HepG2 (cell line): ENCODE results near the gene ADAMTSL4. TPM values are rescaled to one million over a fixed set of nuclear protein-coding genes. Genes with fewer than 3 reads are reported as not detected.

Experiments
- HMG20B ChIP-seq: conservative IDR thresholded peaks from 2 replicates; pipeline ENCODE4 v1.6.1; 2016; ENCODE audit warnings: missing genetic modification reagents, missing compliant biosample characterization
- KLF13 ChIP-seq: sonication (generic); formaldehyde crosslinking; IDR thresholded peaks from 2 replicates; pipeline ENCODE4 v1.4.0; 2020; ENCODE audit warnings: mild to moderate bottlenecking, missing genetic modification reagents
- LBX2 ChIP-seq: sonication (generic); formaldehyde crosslinking; IDR thresholded peaks from 2 replicates; pipeline ENCODE4 v1.5.0; 2020; ENCODE audit warnings: missing genetic modification reagents, mild to moderate bottlenecking, borderline replicate concordance
- MAZ ChIP-seq, 2 experiments: sonication (generic) in 1 of 2; formaldehyde crosslinking in 1 of 2; IDR thresholded peaks; 2 replicates each; pipeline versions ENCODE4 v1.5.0 to v1.6.1; 2012 to 2020; ENCODE audit warnings: low read depth in 2 of 2, mild to moderate bottlenecking in 2 of 2, borderline replicate concordance in 1 of 2, improper control_type of control experiment in 1 of 2, low read length in 1 of 2, missing genetic modification reagents in 1 of 2, moderate library complexity in 1 of 2
- NFIC ChIP-seq: IDR thresholded peaks from 2 replicates; pipeline ENCODE4 v1.6.1; 2012; ENCODE audit warnings: mild to moderate bottlenecking, low read length, inconsistent platforms
- PHB2 ChIP-seq: fragments of 450-650 bp; IDR thresholded peaks from 2 replicates; pipeline ENCODE4 v1.6.1; 2018; ENCODE audit not compliant: partially characterized antibody
- POLR2A ChIP-seq, 2 experiments: IDR thresholded peaks; 2 replicates each; pipeline ENCODE4 v1.6.1; 2011; ENCODE audit warnings: low read depth in 2 of 2, low read length in 2 of 2, mild to moderate bottlenecking in 1 of 2, moderate library complexity in 1 of 2; ENCODE audit not compliant: insufficient read depth in 1 of 2
- REPIN1 ChIP-seq: sonication (generic); formaldehyde crosslinking; IDR thresholded peaks from 2 replicates; pipeline ENCODE4 v1.8.0; 2022; ENCODE audit warnings: missing genetic modification reagents, low read depth, mild to moderate bottlenecking, borderline replicate concordance
- TEAD3 ChIP-seq: optimal IDR thresholded peaks from 2 replicates; pipeline ENCODE3; 2016; ENCODE audit warnings: borderline replicate concordance
- TSC22D2 ChIP-seq: sonication (generic); formaldehyde crosslinking; IDR thresholded peaks from 2 replicates; pipeline ENCODE4 v1.5.1; 2020; ENCODE audit warnings: missing genetic modification reagents, mild to moderate bottlenecking, borderline replicate concordance
- ZBTB10 ChIP-seq: sonication (generic); formaldehyde crosslinking; IDR thresholded peaks from 2 replicates; pipeline ENCODE4 v1.4.0; 2020; ENCODE audit warnings: missing genetic modification reagents, borderline replicate concordance
- ZBTB3 ChIP-seq: sonication (generic); formaldehyde crosslinking; IDR thresholded peaks from 2 replicates; pipeline ENCODE4 v1.4.0; 2020; ENCODE audit warnings: low read depth, mild to moderate bottlenecking, moderate library complexity, missing genetic modification reagents, borderline replicate concordance
- ZNF17 ChIP-seq: sonication (generic); formaldehyde crosslinking; IDR thresholded peaks from 2 replicates; pipeline ENCODE4 v1.5.0; 2020; ENCODE audit warnings: mild to moderate bottlenecking, missing genetic modification reagents
- ZNF207 ChIP-seq: fragments of 450-650 bp; IDR thresholded peaks from 2 replicates; pipeline ENCODE4 v1.6.1; 2016; ENCODE audit warnings: antibody characterized with exemption, borderline replicate concordance
- ZNF251 ChIP-seq: sonication (generic); formaldehyde crosslinking; IDR thresholded peaks from 2 replicates; pipeline ENCODE4 v1.9.0; 2021; ENCODE audit warnings: mild to moderate bottlenecking, missing genetic modification reagents
- ZNF264 ChIP-seq: sonication (generic); formaldehyde crosslinking; IDR thresholded peaks from 2 replicates; pipeline ENCODE4 v1.4.0; 2020; ENCODE audit warnings: missing genetic modification reagents
- ZNF512 ChIP-seq: sonication (generic); formaldehyde crosslinking; IDR thresholded peaks from 2 replicates; pipeline ENCODE4 v1.4.0; 2020; ENCODE audit warnings: mild to moderate bottlenecking, missing genetic modification reagents
- ZNF713 ChIP-seq: sonication (generic); formaldehyde crosslinking; IDR thresholded peaks from 2 replicates; pipeline ENCODE4 v1.4.0; 2020; ENCODE audit warnings: mild to moderate bottlenecking, missing genetic modification reagents
- polyA plus RNA-seq, 8 experiments: library from polyadenylated mRNA; depleted of rRNA in 3 of 8; stranded (reverse) in 7 of 8; unstranded in 1 of 8; fragments of >200 nt; fragmentation: Illumina TruSeq in 4 of 8; extraction: Trizol in 4 of 8; gene quantifications; 2 replicates each; pipeline versions ENCODE4 v1.2.1 to v1.2.3, GENCODE V29; 2011 to 2016; ENCODE audit warnings: low read depth in 4 of 8, missing spikeins in 1 of 8, mixed read lengths in 1 of 8; ENCODE audit not compliant: insufficient read depth in 1 of 8
- total RNA-seq, 5 experiments: library from RNA; depleted of rRNA; stranded (reverse); fragments of >200 nt; fragmentation: Illumina TruSeq; extraction: Trizol; gene quantifications; 2 replicates each; pipeline ENCODE4 v1.2.3, GENCODE V29; 2016; ENCODE audit warnings: low read depth in 1 of 5
- TF ChIP-seq, protein P1 (sequence below): sonication (generic); formaldehyde crosslinking; IDR thresholded peaks from 2 replicates; pipeline ENCODE4 v1.5.0; 2020; ENCODE audit warnings: mild to moderate bottlenecking, missing genetic modification reagents
- TF ChIP-seq, protein P2 (sequence below): IDR thresholded peaks from 2 replicates; pipeline ENCODE4 v1.6.1; 2018; ENCODE audit warnings: missing genetic modification reagents, mild to moderate bottlenecking, missing compliant biosample characterization
- TF ChIP-seq, protein P3 (sequence below): sonication (generic); formaldehyde crosslinking; IDR thresholded peaks from 2 replicates; pipeline ENCODE4 v1.5.0; 2020; ENCODE audit warnings: missing genetic modification reagents

The ADAMTSL4 gene
- total and polyA plus RNA-seq, 2 of the 13 experiments (the other 11 are each of a cell fraction or from before 2014, with no cell fraction given) = 3.9 to 16.4 TPM

DNA sequence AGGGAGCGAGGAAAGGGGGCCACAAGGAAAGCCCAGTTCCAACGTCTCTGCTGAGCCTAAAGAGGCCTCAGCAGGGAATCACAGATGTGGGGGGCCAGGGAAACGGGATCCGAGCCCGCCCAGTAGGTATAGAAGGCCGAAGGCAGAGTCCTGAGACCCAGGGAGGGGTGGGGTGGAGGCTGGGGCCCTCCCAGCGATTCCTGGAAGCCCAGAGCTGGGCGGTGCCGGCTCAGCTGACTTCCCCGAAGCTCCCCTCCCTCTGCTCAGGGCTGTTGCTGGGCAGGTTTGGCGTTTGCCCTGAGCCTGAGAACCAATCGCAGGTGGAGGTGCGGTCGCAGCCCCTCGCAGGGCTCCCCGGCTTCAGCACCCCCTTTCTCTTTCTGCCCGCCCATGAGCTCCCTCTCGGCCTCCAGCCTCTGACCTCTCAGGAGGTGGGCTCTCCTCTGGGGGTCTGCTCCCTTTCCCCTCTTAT is 12.8 kb downstream of the ADAMTSL4 start (continued):
- TF ChIP-seq ZBTB3 (CRISPR knock-in tag) (no peak), NFIC (no peak), ZNF264 (CRISPR knock-in tag) (no peak), REPIN1 (CRISPR knock-in tag) (peak; percentile 55; the same call in 1 of the 2 replicates), ZNF512 (no peak), MAZ (IDR thresholded peaks at IDR 0.05; ENCODE audit: borderline replicate concordance, low read depth, low read length) (peak; percentile 75; the same call in 1 of the 2 replicates), MAZ (CRISPR knock-in tag; IDR thresholded peaks at IDR 0.05; ENCODE audit: low read depth) (peak; percentile 79), LBX2 (CRISPR knock-in tag) (no peak), POLR2A (IDR thresholded peaks at IDR 0.05; ENCODE audit: insufficient read depth in 1 of 2, low read depth in 2 of 2, low read length in 2 of 2) (peak; percentile 46 to 65; a peak in 2 of 4 replicates), ZNF17 (CRISPR knock-in tag) (no peak), TSC22D2 (no peak), TEAD3 (CRISPR knock-in tag) (peak; percentile 66), ZNF207 (no peak), KLF13 (CRISPR knock-in tag) (no peak), HMG20B (no peak), ZNF251 (CRISPR knock-in tag) (no peak), ZNF713 (CRISPR knock-in tag) (no peak), ZBTB10 (CRISPR knock-in tag) (peak; percentile 85), PHB2 (no peak)
- TF ChIP-seq, protein P1, sequence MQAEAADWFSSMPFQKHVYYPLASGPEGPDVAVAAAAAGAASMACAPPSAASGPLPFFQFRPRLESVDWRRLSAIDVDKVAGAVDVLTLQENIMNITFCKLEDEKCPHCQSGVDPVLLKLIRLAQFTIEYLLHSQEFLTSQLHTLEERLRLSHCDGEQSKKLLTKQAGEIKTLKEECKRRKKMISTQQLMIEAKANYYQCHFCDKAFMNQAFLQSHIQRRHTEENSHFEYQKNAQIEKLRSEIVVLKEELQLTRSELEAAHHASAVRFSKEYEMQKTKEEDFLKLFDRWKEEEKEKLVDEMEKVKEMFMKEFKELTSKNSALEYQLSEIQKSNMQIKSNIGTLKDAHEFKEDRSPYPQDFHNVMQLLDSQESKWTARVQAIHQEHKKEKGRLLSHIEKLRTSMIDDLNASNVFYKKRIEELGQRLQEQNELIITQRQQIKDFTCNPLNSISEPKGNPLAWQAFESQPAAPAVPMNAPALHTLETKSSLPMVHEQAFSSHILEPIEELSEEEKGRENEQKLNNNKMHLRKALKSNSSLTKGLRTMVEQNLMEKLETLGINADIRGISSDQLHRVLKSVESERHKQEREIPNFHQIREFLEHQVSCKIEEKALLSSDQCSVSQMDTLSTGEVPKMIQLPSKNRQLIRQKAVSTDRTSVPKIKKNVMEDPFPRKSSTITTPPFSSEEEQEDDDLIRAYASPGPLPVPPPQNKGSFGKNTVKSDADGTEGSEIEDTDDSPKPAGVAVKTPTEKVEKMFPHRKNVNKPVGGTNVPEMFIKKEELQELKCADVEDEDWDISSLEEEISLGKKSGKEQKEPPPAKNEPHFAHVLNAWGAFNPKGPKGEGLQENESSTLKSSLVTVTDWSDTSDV (CRISPR knock-in tag) = no peak
- TF ChIP-seq, protein P2, sequence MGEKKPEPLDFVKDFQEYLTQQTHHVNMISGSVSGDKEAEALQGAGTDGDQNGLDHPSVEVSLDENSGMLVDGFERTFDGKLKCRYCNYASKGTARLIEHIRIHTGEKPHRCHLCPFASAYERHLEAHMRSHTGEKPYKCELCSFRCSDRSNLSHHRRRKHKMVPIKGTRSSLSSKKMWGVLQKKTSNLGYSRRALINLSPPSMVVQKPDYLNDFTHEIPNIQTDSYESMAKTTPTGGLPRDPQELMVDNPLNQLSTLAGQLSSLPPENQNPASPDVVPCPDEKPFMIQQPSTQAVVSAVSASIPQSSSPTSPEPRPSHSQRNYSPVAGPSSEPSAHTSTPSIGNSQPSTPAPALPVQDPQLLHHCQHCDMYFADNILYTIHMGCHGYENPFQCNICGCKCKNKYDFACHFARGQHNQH (CRISPR knock-in tag) = peak; percentile 91
- TF ChIP-seq, protein P3, sequence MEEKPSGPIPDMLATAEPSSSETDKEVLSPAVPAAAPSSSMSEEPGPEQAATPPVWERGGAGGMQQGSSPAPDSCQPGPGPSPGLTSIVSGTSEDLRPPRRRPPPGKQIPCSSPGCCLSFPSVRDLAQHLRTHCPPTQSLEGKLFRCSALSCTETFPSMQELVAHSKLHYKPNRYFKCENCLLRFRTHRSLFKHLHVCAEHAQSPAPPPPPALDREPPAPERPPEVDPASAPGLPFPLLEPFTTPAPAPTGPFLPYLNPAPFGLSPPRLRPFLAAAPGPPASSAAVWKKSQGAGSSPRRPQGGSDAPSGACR = no peak
